HepG2 (cell line): ENCODE results near the gene KAT6B.

Experiments used
- ARHGAP35 ChIP-seq: sonication (generic); formaldehyde crosslinking; IDR thresholded peaks from 2 replicates; pipeline ENCODE4 v1.9.0; 2022; ENCODE audit warnings: mild to moderate bottlenecking, inconsistent platforms, moderate library complexity, missing genetic modification reagents, borderline replicate concordance
- EZH2 ChIP-seq: conservative IDR thresholded peaks from 2 replicates; pipeline ENCODE4 v1.6.1; 2012; ENCODE audit warnings: mild to moderate bottlenecking, low read depth, low read length, moderate library complexity
- GPN1 ChIP-seq: sonication (generic); formaldehyde crosslinking; IDR thresholded peaks from 2 replicates; pipeline ENCODE4 v1.5.1; 2020; ENCODE audit warnings: missing genetic modification reagents, borderline replicate concordance
- HOXA9 ChIP-seq: sonication (generic); formaldehyde crosslinking; IDR thresholded peaks from 2 replicates; pipeline ENCODE4 v1.8.1; 2022; ENCODE audit warnings: missing genetic modification reagents, mild to moderate bottlenecking, moderate library complexity, borderline replicate concordance
- POLR2A ChIP-seq, 2 experiments: IDR thresholded peaks; 2 replicates each; pipeline ENCODE4 v1.6.1; 2011; ENCODE audit warnings: low read depth in 2 of 2, low read length in 2 of 2, mild to moderate bottlenecking in 1 of 2, moderate library complexity in 1 of 2; ENCODE audit not compliant: insufficient read depth in 1 of 2
- ZBTB49 ChIP-seq: sonication (generic); formaldehyde crosslinking; IDR thresholded peaks from 2 replicates; pipeline ENCODE4 v1.4.0; 2020; ENCODE audit warnings: missing genetic modification reagents, borderline replicate concordance
- ZNF274 ChIP-seq: sonication (generic); formaldehyde crosslinking; IDR thresholded peaks from 2 replicates; pipeline ENCODE4 v1.5.1; 2020; ENCODE audit warnings: mild to moderate bottlenecking, missing genetic modification reagents
- ZNF639 ChIP-seq: conservative IDR thresholded peaks from 2 replicates; pipeline ENCODE4 v1.6.1; 2018; ENCODE audit warnings: missing genetic modification reagents

- TF ChIP-seq ZNF639 (CRISPR knock-in tag) = no peak
- no peak for TF ChIP-seq ARHGAP35 (CRISPR knock-in tag)
- TF ChIP-seq EZH2 = no peak
- TF ChIP-seq POLR2A (IDR thresholded peaks at IDR 0.05; ENCODE audit: insufficient read depth in 1 of 2, low read depth in 2 of 2, low read length in 2 of 2) = no peak
- no peak for TF ChIP-seq GPN1 (CRISPR knock-in tag)
- no peak for TF ChIP-seq HOXA9
- no peak for TF ChIP-seq ZNF274
- no peak for TF ChIP-seq ZBTB49
Observed at GRCh38 chr10:75033399-75034130, 207.2 kb downstream of the KAT6B start.
